GM12875 (cell line): ENCODE results near the gene RIPK4.

Source experiments
- H3K4me3 ChIP-seq: one replicate; pipeline ENCODE4 v1.5.1; 2011; ENCODE audit warnings: low read depth, low read length, control low read depth
- CTCF ChIP-seq: IDR thresholded peaks from 2 replicates; pipeline ENCODE4 v1.5.1; 2011; ENCODE audit warnings: low read depth, mild to moderate bottlenecking, control low read depth, inconsistent platforms, low read length, moderate library complexity, borderline replicate concordance; ENCODE audit not compliant: insufficient read depth

RIPK4 gene

GRCh38 chr21:41774467-41775148, 7.8 kb upstream of the RIPK4 start:
- TF ChIP-seq CTCF: no peak
- H3K4me3 ChIP-seq: no peak overlapping the region

- TF ChIP-seq CTCF: no peak
- no peak overlapping the region for H3K4me3 ChIP-seq
Measured at GRCh38 chr21:41772351-41773080, 5.7 kb upstream of the RIPK4 start.

- no peak for TF ChIP-seq CTCF
- no peak overlapping the region for H3K4me3 ChIP-seq
Measured at GRCh38 chr21:41771625-41771945, 4.7 kb upstream of the RIPK4 start.

GRCh38 chr21:41770901-41771624, 4.2 kb upstream of the RIPK4 start:
- TF ChIP-seq CTCF: no peak
- no peak overlapping the region for H3K4me3 ChIP-seq

- no peak overlapping the region for H3K4me3 ChIP-seq
- no peak for TF ChIP-seq CTCF
Measured at GRCh38 chr21:41769933-41770332, 3.1 kb upstream of the RIPK4 start.

GRCh38 chr21:41769521-41769920, 2.7 kb upstream of the RIPK4 start:
- no peak for TF ChIP-seq CTCF
- H3K4me3 ChIP-seq: no peak overlapping the region

- H3K4me3 ChIP-seq: no peak overlapping the region
Measured at GRCh38 chr21:41769111-41769510, 2.3 kb upstream of the RIPK4 start.

More at GRCh38 chr21:41769111-41769510, 2.3 kb upstream of the RIPK4 start:
- no peak for TF ChIP-seq CTCF
